Subcutaneous abdominal adipose tissue (tissue), 5 donors: ENCODE measurements around the gene SLC16A7.
"Not testable (repeated sequence)": the region's sequence is repeated elsewhere in the genome, so short reads cannot be mapped to it uniquely, and the experiment has no call there.

ENCODE experiments used
- H3K27ac ChIP-seq: one replicate; pipeline ENCODE4 v1.7.0; 2013; ENCODE audit warnings: low read depth, mild to moderate bottlenecking, inconsistent platforms, low read length, moderate library complexity
- H3K27me3 ChIP-seq, 5 donors: one replicate each; pipeline ENCODE4 v1.7.0; 2013; ENCODE audit warnings: low read length in 5 of 5, inconsistent platforms in 1 of 5; ENCODE audit not compliant: control insufficient read depth in 5 of 5, insufficient read depth in 4 of 5
- H3K36me3 ChIP-seq, 5 donors: one replicate each; pipeline ENCODE4 v1.7.0; 2013; ENCODE audit warnings: low read length in 5 of 5; ENCODE audit not compliant: control insufficient read depth in 5 of 5, insufficient read depth in 5 of 5
- H3K4me1 ChIP-seq, 5 donors: one replicate each; pipeline ENCODE4 v1.7.0; 2013; ENCODE audit warnings: low read length in 5 of 5, mild to moderate bottlenecking in 3 of 5, moderate library complexity in 1 of 5; ENCODE audit not compliant: control insufficient read depth in 5 of 5, insufficient read depth in 5 of 5
- H3K4me3 ChIP-seq, 5 donors: one replicate each; pipeline ENCODE4 v1.7.0; 2013; ENCODE audit warnings: low read length in 5 of 5, low read depth in 1 of 5
- H3K9ac ChIP-seq, 5 donors: one replicate each; pipeline ENCODE4 v1.7.0; 2013; ENCODE audit warnings: low read length in 5 of 5, mild to moderate bottlenecking in 4 of 5, moderate library complexity in 3 of 5
- H3K9me3 ChIP-seq, 5 donors: one replicate each; pipeline ENCODE4 v1.7.0; 2013; ENCODE audit warnings: low read length in 5 of 5; ENCODE audit not compliant: control insufficient read depth in 5 of 5
- donor health status: healthy.
- donor health status: healthy.
- donor health status: healthy.
- donor health status: healthy.
- donor health status: healthy.

The SLC16A7 gene

GRCh38 chr12:59583003-59583712 lies 12.7 kb upstream of the SLC16A7 start:
- Histone ChIP-seq H3K4me1 (no peaks in the 10 kb centered on the region), H3K9ac (no peak overlapping the region), H3K9me3 (no peaks in the 10 kb centered on the region), H3K4me3 (no peak overlapping the region), H3K36me3 (no peaks in the 10 kb centered on the region), H3K27me3 (no peaks in the 10 kb centered on the region), H3K27ac (no peak overlapping the region)

GRCh38 chr12:59587710-59588109 lies 8.1 kb upstream of the SLC16A7 start:
- H3K9ac ChIP-seq = no peak overlapping the region
- no peaks in the 10 kb centered on the region for H3K36me3 ChIP-seq
- no peaks in the 10 kb centered on the region for H3K4me1 ChIP-seq
- no peaks in the 10 kb centered on the region for H3K27me3 ChIP-seq
- H3K4me3 ChIP-seq = no peak overlapping the region
- no peak overlapping the region for H3K27ac ChIP-seq
- no peaks in the 10 kb centered on the region for H3K9me3 ChIP-seq

- H3K36me3 ChIP-seq = no peaks in the 10 kb centered on the region
- no peak overlapping the region for H3K4me3 ChIP-seq
- no peak overlapping the region for H3K27ac ChIP-seq
- peaks cover 0 to 22% (median 10%) of the 10 kb centered on the region in 5 donors for H3K4me1 ChIP-seq
- no peak overlapping the region for H3K9ac ChIP-seq
- H3K27me3 ChIP-seq = no peaks in the 10 kb centered on the region
- H3K9me3 ChIP-seq = no peaks in the 10 kb centered on the region
Measured at GRCh38 chr12:59593761-59594160, 2.1 kb upstream of the SLC16A7 start.

DNA sequence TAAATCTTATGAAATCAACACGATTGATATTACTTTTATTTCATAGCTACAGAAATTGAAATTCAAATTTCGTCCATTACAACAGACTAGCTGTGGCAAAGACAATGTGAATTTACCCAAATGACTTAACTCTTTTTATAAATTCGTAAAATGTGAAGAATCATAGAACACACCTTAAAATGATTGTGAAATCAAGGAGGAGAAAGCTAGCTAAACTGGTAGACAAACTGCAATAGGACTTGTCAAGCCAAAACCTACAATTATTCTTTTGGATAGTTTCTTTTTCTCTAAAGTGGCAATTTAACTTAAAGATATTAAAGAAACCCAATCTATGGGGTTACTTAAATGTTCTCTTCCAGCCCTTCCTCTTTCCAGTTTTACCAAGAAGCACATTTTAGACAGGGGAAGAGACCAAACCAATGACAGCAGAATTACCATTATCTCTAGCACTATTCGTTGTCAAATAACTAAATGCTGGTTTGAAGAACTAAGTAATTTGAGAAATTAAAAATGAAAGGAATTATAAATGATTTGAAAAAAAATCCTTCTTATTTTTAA lies 807 bp upstream of the SLC16A7 start:
- Histone ChIP-seq H3K27ac (peak overlapping the region; percentile 93), H3K36me3 (no peaks in the 10 kb centered on the region), H3K27me3 (no peaks in the 10 kb centered on the region), H3K9ac (peak overlapping the region; percentile 70 to 86 (median 74)), H3K4me3 (peak overlapping the region; percentile 81 to 96 (median 91)), H3K9me3 (no peaks in the 10 kb centered on the region), H3K4me1 (peaks cover 0 to 34% (median 10%) of the 10 kb centered on the region in 5 donors)

DNA sequence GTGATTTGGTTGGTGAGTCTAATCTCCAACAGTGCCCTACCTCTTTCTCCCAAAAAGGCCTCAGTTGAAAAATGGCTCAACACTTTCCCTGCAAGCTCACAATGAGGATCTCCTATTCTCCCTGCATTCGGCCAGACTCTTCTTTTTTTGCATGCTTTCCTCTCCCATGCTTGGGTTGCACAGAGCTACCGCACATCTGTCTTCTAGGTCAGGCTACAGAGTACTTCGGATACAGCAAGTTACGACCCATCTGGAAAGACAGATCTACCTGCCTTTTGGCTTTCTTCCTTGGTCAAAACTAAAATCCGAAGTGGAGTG lies 305 bp upstream of the SLC16A7 start:
- H3K36me3 ChIP-seq = no peaks in the 10 kb centered on the region
- peaks cover 0 to 35% (median 10%) of the 10 kb centered on the region in 5 donors for H3K4me1 ChIP-seq
- no peaks in the 10 kb centered on the region for H3K27me3 ChIP-seq
- H3K4me3 ChIP-seq = peak overlapping the region; percentile 81 to 96 (median 91)
- H3K9me3 ChIP-seq = no peaks in the 10 kb centered on the region
- H3K27ac ChIP-seq = peak overlapping the region; percentile 93
- H3K9ac ChIP-seq = peak overlapping the region; percentile 70 to 86 (median 74)

GRCh38 chr12:59597385-59597781 lies 1.6 kb downstream of the SLC16A7 start:
- Histone ChIP-seq H3K27me3 (no peaks in the 10 kb centered on the region), H3K4me1 (peaks cover 2 to 43% (median 10%) of the 10 kb centered on the region in 5 donors), H3K9me3 (no peaks in the 10 kb centered on the region), H3K9ac (peak overlapping the region; percentile 69 to 98 (median 94)), H3K27ac (peak overlapping the region; percentile 93), H3K4me3 (peak overlapping the region; percentile 81 to 96 (median 83)), H3K36me3 (no peaks in the 10 kb centered on the region)

DNA sequence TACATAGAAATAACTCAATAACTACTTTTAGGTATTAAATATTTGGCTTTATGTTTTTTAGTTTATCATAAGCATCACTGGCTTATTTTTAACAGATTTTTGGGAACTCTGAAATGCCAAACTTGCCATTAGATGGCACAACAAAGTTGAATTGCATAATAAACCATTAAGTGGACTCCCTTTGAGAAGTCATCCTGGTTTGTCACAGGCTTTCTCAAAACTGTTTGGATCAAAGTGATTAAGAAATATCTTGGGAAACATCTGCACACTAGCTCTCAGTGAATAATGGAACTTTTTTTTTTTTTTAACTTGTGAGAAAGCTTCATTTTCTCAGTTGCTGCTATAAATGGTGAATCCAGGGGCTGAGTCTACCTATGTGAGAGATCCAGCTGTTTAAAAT lies 4.3 kb downstream of the SLC16A7 start:
- H3K27ac ChIP-seq = peak overlapping the region; percentile 93
- peaks cover 2 to 43% (median 10%) of the 10 kb centered on the region in 5 donors for H3K4me1 ChIP-seq
- no peaks in the 10 kb centered on the region for H3K36me3 ChIP-seq

GRCh38 chr12:59603754-59604153 lies 7.9 kb downstream of the SLC16A7 start:
- no peaks in the 10 kb centered on the region for H3K27me3 ChIP-seq
- peaks cover 0 to 21% (median 8%) of the 10 kb centered on the region in 5 donors for H3K4me1 ChIP-seq
- no peak overlapping the region for H3K27ac ChIP-seq
- H3K36me3 ChIP-seq = no peaks in the 10 kb centered on the region
- no peaks in the 10 kb centered on the region for H3K9me3 ChIP-seq
- no peak overlapping the region for H3K9ac ChIP-seq
- H3K4me3 ChIP-seq = no peak overlapping the region

More for the DNA sequence above, 4.3 kb downstream of the SLC16A7 start:
- Histone ChIP-seq H3K4me3 (no peak overlapping the region), H3K27me3 (no peaks in the 10 kb centered on the region), H3K9me3 (no peaks in the 10 kb centered on the region), H3K9ac (peak overlapping the region in 2 of 5 donors; percentile 19 to 38)

GRCh38 chr12:59612823-59613434 lies 17.1 kb downstream of the SLC16A7 start:
- Histone ChIP-seq H3K4me3 (peak overlapping the region in 2 of 5 donors; percentile 16 to 25), H3K9me3 (peaks cover 0 to 24% (median 10%) of the 10 kb centered on the region in 5 donors), H3K36me3 (peaks cover 0 to 13% (median 6%) of the 10 kb centered on the region in 5 donors)
- H3K9ac ChIP-seq, H3K4me1 ChIP-seq, H3K27me3 ChIP-seq, H3K27ac ChIP-seq: not testable (repeated sequence)
